Endothelial cell of umbilical vein (primary cell): ENCODE measurements around the gene RLN1.
"Not testable (repeated sequence)": the region's sequence is repeated elsewhere in the genome, so short reads cannot be mapped to it uniquely, and the experiment has no call there.

Source experiments
- CTCF ChIP-seq, 2 donors: IDR thresholded peaks; 1 replicate in 1 of 2; 2 replicates in 1 of 2; pipeline ENCODE4 v1.5.1; 2011; ENCODE audit warnings: low read length in 2 of 2, mild to moderate bottlenecking in 2 of 2, moderate library complexity in 2 of 2, control low read depth in 1 of 2, inconsistent platforms in 1 of 2, low read depth in 1 of 2; ENCODE audit not compliant: insufficient read depth in 1 of 2; ENCODE audit errors: extremely low read depth in 1 of 2
- EZH2 ChIP-seq: IDR thresholded peaks from 2 replicates; pipeline ENCODE4 v1.6.1; 2012; ENCODE audit warnings: borderline replicate concordance, low read depth, mild to moderate bottlenecking, moderate library complexity, low read length, inconsistent platforms; ENCODE audit not compliant: severe bottlenecking
- FOS ChIP-seq: IDR thresholded peaks from 2 replicates; pipeline ENCODE4 v1.6.1; 2011; ENCODE audit warnings: mild to moderate bottlenecking, low read length, moderate library complexity, borderline replicate concordance; ENCODE audit not compliant: insufficient read depth
- GATA2 ChIP-seq: IDR thresholded peaks from 2 replicates; pipeline ENCODE4 v1.7.0; 2011; ENCODE audit warnings: low read depth, mild to moderate bottlenecking, moderate library complexity, mixed read lengths, low read length; ENCODE audit not compliant: insufficient read length, insufficient read depth
- JUN ChIP-seq: IDR thresholded peaks from 2 replicates; pipeline ENCODE4 v1.6.1; 2011; ENCODE audit warnings: borderline replicate concordance, low read depth; ENCODE audit not compliant: insufficient read length, insufficient read depth
- MAX ChIP-seq: IDR thresholded peaks from 2 replicates; pipeline ENCODE4 v1.6.1; 2011; ENCODE audit not compliant: insufficient read depth, insufficient read length
- MYC ChIP-seq: IDR thresholded peaks from one replicate; pipeline ENCODE4 v1.6.1; 2011; ENCODE audit warnings: mild to moderate bottlenecking, low read depth, low read length
- POLR2A ChIP-seq: IDR thresholded peaks from 2 replicates; pipeline ENCODE4 v1.6.1; 2012; ENCODE audit warnings: low read depth, mild to moderate bottlenecking, control low read depth, low read length
- POLR2AphosphoS5 ChIP-seq: IDR thresholded peaks from 2 replicates; pipeline ENCODE4 v1.6.1; 2012; ENCODE audit warnings: low read depth, mild to moderate bottlenecking, control low read depth, low read length, moderate library complexity; ENCODE audit not compliant: insufficient read depth

- TF ChIP-seq CTCF (IDR thresholded peaks at IDR 0.05; ENCODE audit: extremely low read depth in 1 of 2, insufficient read depth in 1 of 2, low read depth in 1 of 2, low read length in 2 of 2); POLR2A; POLR2AphosphoS5; EZH2; JUN; MAX; FOS; GATA2; MYC: not testable (repeated sequence)
Measured at GRCh38 chr9:5321601-5322000, 18.1 kb downstream of the RLN1 start.
